D721Med (cell line): Measurements from ENCODE around the gene POLE3.

Source experiments
- DNase-seq: peaks from one replicate; pipeline ENCODE4 v3.0.0; 2011; ENCODE audit warnings: low spot score; ENCODE audit not compliant: insufficient read length
- FAIRE-seq: peaks from 2 replicates; lab custom pipeline; 2011; peaks lifted over from hg19 to GRCh38; lab: Jason Lieb, UNC
- CTCF ChIP-seq: IDR thresholded peaks from 2 replicates; pipeline ENCODE4 v1.5.1; 2012; ENCODE audit warnings: mild to moderate bottlenecking, control low read depth; ENCODE audit not compliant: insufficient read depth; ENCODE audit errors: missing control alignments

POLE3 gene

GRCh38 chr9:113436728-113437515 lies 26.4 kb upstream of the POLE3 start:
- FAIRE-seq, result no peak
- DNase-seq, result no peak
- TF ChIP-seq CTCF, result no peak

- no peak for TF ChIP-seq CTCF
- FAIRE-seq, result no peak
- DNase-seq, result no peak
These were observed 20.7 kb upstream of the POLE3 start for GRCh38 chr9:113431191-113431590.

- FAIRE-seq (no peak), DNase-seq (no peak)
- no peak for TF ChIP-seq CTCF
These were observed 17.7 kb upstream of the POLE3 start for GRCh38 chr9:113428062-113428615.

- DNase-seq (no peak), FAIRE-seq (no peak)
- TF ChIP-seq CTCF, result no peak
These were observed 17.2 kb upstream of the POLE3 start for GRCh38 chr9:113427629-113428028.

GRCh38 chr9:113426701-113427100 lies 16.2 kb upstream of the POLE3 start:
- no peak for TF ChIP-seq CTCF
- FAIRE-seq, result no peak
- DNase-seq, result no peak

GRCh38 chr9:113425072-113425471 lies 14.6 kb upstream of the POLE3 start:
- FAIRE-seq, result no peak
- no peak for TF ChIP-seq CTCF
- DNase-seq, result no peak

GRCh38 chr9:113421726-113422125 lies 11.3 kb upstream of the POLE3 start:
- DNase-seq, result no peak
- no peak for TF ChIP-seq CTCF
- FAIRE-seq, result no peak
